Sigmoid colon (tissue), 4 donors: Measurements from ENCODE around the gene FOXD4.
"Not testable (repeated sequence)": the region's sequence is repeated elsewhere in the genome, so short reads cannot be mapped to it uniquely, and the experiment has no call there.

Source experiments
- POLR2A ChIP-seq, 2 donors: fragments of 450-650 bp; IDR thresholded peaks; one replicate each; pipeline ENCODE4 v1.6.1; 2016; ENCODE audit warnings: antibody characterized with exemption in 2 of 2, mild to moderate bottlenecking in 2 of 2, moderate library complexity in 2 of 2
- POLR2AphosphoS5 ChIP-seq, 4 donors: sonication (generic); formaldehyde crosslinking; IDR thresholded peaks; one replicate each; pipeline ENCODE4 v1.6.1; 2017; ENCODE audit warnings: antibody characterized with exemption in 4 of 4
- TF ChIP-seq, protein P1 (sequence below), 4 experiments: fragments of 450-650 bp in 3 of 4; fragments of 200-600 bp in 1 of 4; IDR thresholded peaks; one replicate each; pipeline ENCODE4 v1.5.1; 2016 to 2019; ENCODE audit warnings: antibody characterized with exemption in 4 of 4, mild to moderate bottlenecking in 3 of 4, moderate library complexity in 2 of 4

DNA sequence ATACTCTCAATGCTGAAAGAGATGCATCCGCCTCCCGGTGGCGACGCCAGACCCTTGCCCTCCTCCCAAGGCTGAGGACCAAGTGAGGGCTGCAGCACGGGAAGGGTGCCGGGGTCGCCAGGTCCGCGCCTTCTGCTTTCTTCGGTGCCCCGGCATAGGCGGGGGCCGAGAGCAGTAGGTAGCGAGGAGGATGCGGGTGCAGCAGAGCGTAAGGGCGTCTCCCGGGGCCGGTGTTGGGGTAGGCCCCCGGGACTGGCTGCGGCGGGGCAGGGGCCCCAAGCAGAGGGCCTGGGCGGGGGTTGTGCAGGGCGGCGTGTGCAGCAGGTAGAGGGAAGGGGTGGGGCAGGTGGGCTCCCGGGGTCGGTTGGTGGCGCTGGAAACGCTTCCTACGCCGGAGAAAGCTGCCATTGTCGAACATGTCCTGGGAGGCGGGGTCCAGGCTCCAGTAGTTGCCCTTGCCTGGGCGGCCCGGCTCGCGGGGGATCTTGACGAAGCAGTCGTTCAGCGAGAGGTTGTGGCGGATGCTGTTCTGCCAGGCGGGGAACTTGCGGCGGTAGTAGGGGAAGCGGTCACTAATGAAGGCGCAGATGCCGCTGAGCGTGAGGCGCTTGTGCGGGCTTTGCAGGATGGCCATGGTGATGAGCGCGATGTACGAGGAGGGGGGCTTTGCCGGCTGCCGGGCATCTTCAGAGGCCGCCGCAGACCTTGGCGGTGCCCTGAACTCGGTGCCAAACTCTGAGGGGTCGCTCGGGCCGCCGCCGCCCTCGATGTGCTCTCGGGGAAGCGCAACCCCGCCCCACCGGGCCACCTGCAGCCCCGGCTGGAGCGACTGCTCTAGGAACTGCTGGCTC, 848 bp downstream of the FOXD4 start:
- TF ChIP-seq POLR2A, POLR2AphosphoS5 (IDR thresholded peaks at IDR 0.05): not testable (repeated sequence)
- TF ChIP-seq, protein P1, sequence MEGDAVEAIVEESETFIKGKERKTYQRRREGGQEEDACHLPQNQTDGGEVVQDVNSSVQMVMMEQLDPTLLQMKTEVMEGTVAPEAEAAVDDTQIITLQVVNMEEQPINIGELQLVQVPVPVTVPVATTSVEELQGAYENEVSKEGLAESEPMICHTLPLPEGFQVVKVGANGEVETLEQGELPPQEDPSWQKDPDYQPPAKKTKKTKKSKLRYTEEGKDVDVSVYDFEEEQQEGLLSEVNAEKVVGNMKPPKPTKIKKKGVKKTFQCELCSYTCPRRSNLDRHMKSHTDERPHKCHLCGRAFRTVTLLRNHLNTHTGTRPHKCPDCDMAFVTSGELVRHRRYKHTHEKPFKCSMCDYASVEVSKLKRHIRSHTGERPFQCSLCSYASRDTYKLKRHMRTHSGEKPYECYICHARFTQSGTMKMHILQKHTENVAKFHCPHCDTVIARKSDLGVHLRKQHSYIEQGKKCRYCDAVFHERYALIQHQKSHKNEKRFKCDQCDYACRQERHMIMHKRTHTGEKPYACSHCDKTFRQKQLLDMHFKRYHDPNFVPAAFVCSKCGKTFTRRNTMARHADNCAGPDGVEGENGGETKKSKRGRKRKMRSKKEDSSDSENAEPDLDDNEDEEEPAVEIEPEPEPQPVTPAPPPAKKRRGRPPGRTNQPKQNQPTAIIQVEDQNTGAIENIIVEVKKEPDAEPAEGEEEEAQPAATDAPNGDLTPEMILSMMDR (IDR thresholded peaks at IDR 0.05), result not testable (repeated sequence)
